ENCODE measurements around the gene ARL15. TPM values are rescaled to one million over a fixed set of nuclear protein-coding genes. Genes with fewer than 3 reads are reported as not detected.

The ARL15 gene
- total RNA-seq, 1 donor from 2014 or later = 10.4 TPM

- Mint-ChIP-seq H3K4me3 (no peak overlapping the region), H3K36me3 (ENCODE audit: low read depth) (no peaks in the 10 kb centered on the region), H3K9me3 (no peaks in the 10 kb centered on the region), H3K4me1 (ENCODE audit: low read depth) (no peaks in the 10 kb centered on the region), H3K27me3 (ENCODE audit: insufficient read depth) (no peaks in the 10 kb centered on the region), H3K27ac (no peak overlapping the region)
- DNase-seq (ENCODE audit: low spot score) = no peak
- intact Hi-C loops (cut with micrococcal nuclease) = no loop called here
Measured at GRCh38 chr5:54090495-54091120, 219.8 kb downstream of the ARL15 start.

DNA sequence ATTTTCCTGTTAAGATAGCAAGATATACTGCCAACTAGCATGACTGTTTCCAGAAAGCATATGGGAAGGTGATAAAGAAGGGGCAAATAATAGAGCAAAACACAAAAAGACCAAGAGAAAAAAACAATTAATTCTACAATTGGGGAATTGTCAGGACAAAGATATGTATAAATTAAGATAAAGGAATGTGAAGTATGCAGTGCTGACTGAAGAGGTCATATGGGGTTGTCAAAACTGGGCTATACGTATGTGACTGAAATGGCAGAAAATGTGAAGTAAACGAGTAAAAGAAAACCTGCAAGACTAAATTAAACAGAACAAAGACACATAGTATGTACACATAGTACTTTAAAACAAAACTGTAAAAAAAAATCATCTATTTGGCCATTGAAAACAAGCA lies 222.3 kb downstream of the ARL15 start:
- Mint-ChIP-seq H3K27me3 (ENCODE audit: insufficient read depth) (no peaks in the 10 kb centered on the region), H3K27ac (no peak overlapping the region)

DNA sequence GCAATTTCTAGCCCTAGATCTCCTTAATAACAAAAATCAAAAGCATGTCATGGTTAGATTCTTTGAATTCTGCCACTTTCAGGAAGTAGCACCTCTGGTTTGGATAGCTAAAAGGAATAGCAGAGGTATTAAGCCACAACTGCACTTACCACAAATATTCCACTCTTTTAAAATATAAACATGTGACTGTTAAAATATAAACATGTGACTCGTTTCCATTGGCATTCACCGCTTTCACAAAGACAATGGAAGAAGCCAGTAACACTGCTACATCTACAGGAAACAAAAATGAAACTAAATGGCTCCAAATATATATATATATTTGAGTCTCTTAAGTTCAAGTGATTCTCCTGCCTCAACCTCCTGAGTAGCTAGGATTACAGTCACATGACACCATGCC lies 222.9 kb downstream of the ARL15 start:
- Mint-ChIP-seq H3K9me3 (no peaks in the 10 kb centered on the region), H3K4me3 (no peak overlapping the region), H3K27me3 (ENCODE audit: insufficient read depth) (no peaks in the 10 kb centered on the region), H3K36me3 (ENCODE audit: low read depth) (no peaks in the 10 kb centered on the region), H3K4me1 (ENCODE audit: low read depth) (no peaks in the 10 kb centered on the region), H3K27ac (no peak overlapping the region)
- DNase-seq (ENCODE audit: low spot score) = no peak
- intact Hi-C loops (cut with micrococcal nuclease) = no loop called here

More for the DNA sequence above, 222.3 kb downstream of the ARL15 start:
- no peak overlapping the region for H3K4me3 Mint-ChIP-seq
- H3K9me3 Mint-ChIP-seq = no peaks in the 10 kb centered on the region
- no peaks in the 10 kb centered on the region for H3K4me1 Mint-ChIP-seq (ENCODE audit: low read depth)
- no peak for DNase-seq (ENCODE audit: low spot score)
- H3K36me3 Mint-ChIP-seq (ENCODE audit: low read depth) = no peaks in the 10 kb centered on the region
- intact Hi-C loops (cut with micrococcal nuclease) = no loop called here

GRCh38 chr5:54086191-54086590 lies 224.2 kb downstream of the ARL15 start:
- H3K4me1 Mint-ChIP-seq (ENCODE audit: low read depth) = no peaks in the 10 kb centered on the region
- no peak for DNase-seq (ENCODE audit: low spot score)

GRCh38 chr5:54084696-54085095 lies 225.7 kb downstream of the ARL15 start:
- DNase-seq (ENCODE audit: low spot score) = no peak
- Mint-ChIP-seq H3K9me3 (peaks cover 7% of the 10 kb centered on the region), H3K36me3 (ENCODE audit: low read depth) (peaks cover 3% of the 10 kb centered on the region), H3K4me1 (ENCODE audit: low read depth) (no peaks in the 10 kb centered on the region), H3K27me3 (ENCODE audit: insufficient read depth) (no peaks in the 10 kb centered on the region), H3K4me3 (no peak overlapping the region), H3K27ac (no peak overlapping the region)
- intact Hi-C loops (cut with micrococcal nuclease) = no loop called here

More at GRCh38 chr5:54086191-54086590, 224.2 kb downstream of the ARL15 start:
- no peak overlapping the region for H3K27ac Mint-ChIP-seq
- peaks cover 3% of the 10 kb centered on the region for H3K36me3 Mint-ChIP-seq (ENCODE audit: low read depth)
- H3K4me3 Mint-ChIP-seq = no peak overlapping the region
- intact Hi-C loops (cut with micrococcal nuclease) = no loop called here
- H3K9me3 Mint-ChIP-seq = peaks cover 7% of the 10 kb centered on the region
- H3K27me3 Mint-ChIP-seq (ENCODE audit: insufficient read depth) = no peaks in the 10 kb centered on the region

- Mint-ChIP-seq H3K27ac (no peak overlapping the region), H3K36me3 (ENCODE audit: low read depth) (peaks cover 3% of the 10 kb centered on the region), H3K4me3 (no peak overlapping the region), H3K4me1 (ENCODE audit: low read depth) (no peaks in the 10 kb centered on the region), H3K9me3 (peaks cover 7% of the 10 kb centered on the region), H3K27me3 (ENCODE audit: insufficient read depth) (no peaks in the 10 kb centered on the region)
- DNase-seq (ENCODE audit: low spot score) = no peak
- intact Hi-C loops (cut with micrococcal nuclease) = no loop called here
Measured at GRCh38 chr5:54083851-54084250, 226.5 kb downstream of the ARL15 start.

DNA sequence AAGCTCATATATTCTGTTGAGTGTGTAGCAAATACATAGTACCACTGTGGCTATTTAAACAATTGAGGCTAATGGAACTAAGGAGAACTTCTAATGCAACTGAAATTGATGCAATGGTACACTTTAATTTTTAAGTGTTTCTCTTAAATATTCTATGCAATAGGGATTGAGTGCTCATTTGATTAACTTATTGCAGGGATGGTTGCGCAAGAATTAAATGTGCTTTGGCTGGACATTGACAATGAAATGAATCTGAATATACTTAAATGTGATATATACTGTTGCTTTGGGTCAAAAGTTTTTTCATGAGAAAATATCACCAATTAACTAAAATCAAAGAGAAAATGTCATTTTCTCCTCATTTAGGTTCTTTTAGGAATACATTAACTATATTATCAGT lies 227.1 kb downstream of the ARL15 start:
- no peaks in the 10 kb centered on the region for H3K4me1 Mint-ChIP-seq (ENCODE audit: low read depth)
- no peak overlapping the region for H3K4me3 Mint-ChIP-seq
- H3K27me3 Mint-ChIP-seq (ENCODE audit: insufficient read depth) = no peaks in the 10 kb centered on the region
- H3K9me3 Mint-ChIP-seq = peaks cover 7% of the 10 kb centered on the region
- no peak for DNase-seq (ENCODE audit: low spot score)
- H3K27ac Mint-ChIP-seq = no peak overlapping the region
- intact Hi-C loops (cut with micrococcal nuclease) = no loop called here
- peaks cover 3% of the 10 kb centered on the region for H3K36me3 Mint-ChIP-seq (ENCODE audit: low read depth)

DNA sequence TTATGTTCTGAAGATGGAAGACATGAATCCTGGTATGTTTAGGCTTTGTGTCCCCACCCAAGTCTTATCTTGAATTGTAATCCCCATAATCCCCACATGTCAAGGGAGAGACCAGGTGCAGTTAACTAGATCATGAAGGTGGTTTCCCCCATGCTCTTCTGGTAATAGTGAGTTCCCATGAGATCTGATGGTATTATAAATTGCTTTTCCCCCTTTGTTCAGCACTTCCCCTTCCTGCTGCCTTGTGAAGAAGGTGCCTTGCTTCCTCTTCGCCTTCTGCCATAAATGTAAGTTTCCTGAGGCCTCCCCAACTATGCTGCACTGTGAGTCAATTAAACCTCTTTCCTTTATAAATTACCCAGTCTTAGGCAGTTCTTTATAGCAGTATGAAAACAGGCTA lies 229.0 kb downstream of the ARL15 start:
- Mint-ChIP-seq H3K27me3 (ENCODE audit: insufficient read depth) (no peaks in the 10 kb centered on the region), H3K4me3 (no peak overlapping the region), H3K36me3 (ENCODE audit: low read depth) (peaks cover 3% of the 10 kb centered on the region), H3K27ac (no peak overlapping the region), H3K9me3 (peaks cover 7% of the 10 kb centered on the region), H3K4me1 (ENCODE audit: low read depth) (no peaks in the 10 kb centered on the region)
- no peak for DNase-seq (ENCODE audit: low spot score)
- intact Hi-C loops (cut with micrococcal nuclease) = no loop called here

- Mint-ChIP-seq H3K27ac (no peak overlapping the region), H3K4me3 (no peak overlapping the region), H3K4me1 (ENCODE audit: low read depth) (no peaks in the 10 kb centered on the region), H3K27me3 (ENCODE audit: insufficient read depth) (no peaks in the 10 kb centered on the region), H3K36me3 (ENCODE audit: low read depth) (peaks cover 3% of the 10 kb centered on the region), H3K9me3 (peaks cover 7% of the 10 kb centered on the region)
- DNase-seq (ENCODE audit: low spot score) = no peak
- intact Hi-C loops (cut with micrococcal nuclease) = no loop called here
Measured at GRCh38 chr5:54080831-54081230, 229.5 kb downstream of the ARL15 start.

GRCh38 chr5:54073735-54074134 lies 236.6 kb downstream of the ARL15 start:
- DNase-seq (ENCODE audit: low spot score) = no peak
- Mint-ChIP-seq H3K27me3 (ENCODE audit: insufficient read depth) (no peaks in the 10 kb centered on the region), H3K4me3 (no peak overlapping the region), H3K36me3 (ENCODE audit: low read depth) (no peaks in the 10 kb centered on the region), H3K4me1 (ENCODE audit: low read depth) (no peaks in the 10 kb centered on the region), H3K27ac (no peak overlapping the region), H3K9me3 (no peaks in the 10 kb centered on the region)
- intact Hi-C loops (cut with micrococcal nuclease) = no loop called here

DNA sequence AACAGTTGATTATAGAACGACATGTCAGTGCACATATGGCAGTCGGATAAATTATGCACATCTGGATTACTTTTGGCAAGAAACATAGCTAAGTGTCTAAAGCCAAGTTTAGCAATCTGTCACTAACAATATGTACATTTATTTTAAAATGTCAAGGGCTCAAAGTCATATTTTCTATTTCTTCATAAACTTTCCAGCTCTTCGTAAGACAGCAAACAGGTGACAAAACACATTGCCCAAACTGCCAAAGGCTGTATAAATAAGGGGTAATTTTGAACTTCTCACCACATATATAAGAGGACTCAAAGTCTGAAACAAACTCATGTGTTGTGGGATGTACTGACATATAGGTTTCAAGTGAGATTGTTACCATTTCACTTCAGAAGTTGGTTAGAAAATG lies 237.2 kb downstream of the ARL15 start:
- no peak for DNase-seq (ENCODE audit: low spot score)
- intact Hi-C loops (cut with micrococcal nuclease) = no loop called here
- no peaks in the 10 kb centered on the region for H3K4me1 Mint-ChIP-seq (ENCODE audit: low read depth)

DNA sequence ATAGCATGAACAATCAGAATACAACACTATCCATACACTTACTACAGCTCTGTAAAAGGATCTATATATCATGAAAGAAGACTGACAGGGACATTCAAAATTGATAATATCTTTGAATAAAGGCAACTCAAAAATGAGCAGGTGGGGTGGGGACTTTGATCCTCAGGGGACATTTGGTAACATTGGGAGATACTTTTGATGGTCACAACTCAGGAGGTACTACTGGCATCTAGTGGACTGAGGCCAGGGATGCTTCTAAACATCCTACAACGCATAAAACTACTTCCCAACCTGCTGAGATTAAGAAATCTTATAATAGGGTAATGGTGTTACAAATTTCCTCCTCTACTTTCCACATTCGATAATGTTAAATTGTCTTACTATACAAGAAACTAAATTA lies 243.9 kb downstream of the ARL15 start:
- Mint-ChIP-seq H3K4me1 (ENCODE audit: low read depth) (no peaks in the 10 kb centered on the region), H3K27me3 (ENCODE audit: insufficient read depth) (no peaks in the 10 kb centered on the region), H3K9me3 (no peaks in the 10 kb centered on the region), H3K36me3 (ENCODE audit: low read depth) (no peaks in the 10 kb centered on the region), H3K4me3 (no peak overlapping the region), H3K27ac (no peak overlapping the region)
- intact Hi-C loops (cut with micrococcal nuclease) = no loop called here
- no peak for DNase-seq (ENCODE audit: low spot score)

More for the DNA sequence above, 237.2 kb downstream of the ARL15 start:
- Mint-ChIP-seq H3K4me3 (no peak overlapping the region), H3K27ac (no peak overlapping the region), H3K27me3 (ENCODE audit: insufficient read depth) (no peaks in the 10 kb centered on the region), H3K36me3 (ENCODE audit: low read depth) (no peaks in the 10 kb centered on the region), H3K9me3 (no peaks in the 10 kb centered on the region)

DNA sequence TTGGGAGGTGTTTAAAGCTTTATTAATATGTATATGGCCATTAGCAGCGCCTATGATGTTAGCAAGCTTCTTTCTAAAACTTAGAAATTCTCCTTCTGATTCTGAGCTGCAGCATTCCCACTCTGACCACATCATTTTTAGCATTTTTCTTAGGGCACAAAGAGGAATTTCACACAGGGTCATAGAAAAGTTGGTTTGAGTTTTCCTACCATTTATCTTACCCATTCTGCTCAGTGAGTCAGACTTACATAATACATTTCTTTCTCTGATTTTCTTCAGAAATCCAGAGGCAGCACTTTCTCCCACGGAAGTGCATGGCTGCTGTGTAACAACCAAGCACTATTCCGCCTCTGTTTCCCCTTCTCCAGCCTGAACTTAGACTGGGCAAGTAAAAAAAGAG lies 246.6 kb downstream of the ARL15 start:
- no peak overlapping the region for H3K27ac Mint-ChIP-seq
- intact Hi-C loops (cut with micrococcal nuclease) = no loop called here

GRCh38 chr5:54062958-54063357 lies 247.4 kb downstream of the ARL15 start:
- H3K36me3 Mint-ChIP-seq (ENCODE audit: low read depth) = no peaks in the 10 kb centered on the region
- no peaks in the 10 kb centered on the region for H3K27me3 Mint-ChIP-seq (ENCODE audit: insufficient read depth)
- no peak overlapping the region for H3K27ac Mint-ChIP-seq
- intact Hi-C loops (cut with micrococcal nuclease) = no loop called here
- no peaks in the 10 kb centered on the region for H3K4me1 Mint-ChIP-seq (ENCODE audit: low read depth)
- no peaks in the 10 kb centered on the region for H3K9me3 Mint-ChIP-seq
- no peak for DNase-seq (ENCODE audit: low spot score)
- H3K4me3 Mint-ChIP-seq = no peak overlapping the region

More for the DNA sequence above, 246.6 kb downstream of the ARL15 start:
- no peaks in the 10 kb centered on the region for H3K4me1 Mint-ChIP-seq (ENCODE audit: low read depth)
- no peaks in the 10 kb centered on the region for H3K9me3 Mint-ChIP-seq
- no peak for DNase-seq (ENCODE audit: low spot score)
- no peaks in the 10 kb centered on the region for H3K36me3 Mint-ChIP-seq (ENCODE audit: low read depth)
- H3K4me3 Mint-ChIP-seq = no peak overlapping the region
- H3K27me3 Mint-ChIP-seq (ENCODE audit: insufficient read depth) = no peaks in the 10 kb centered on the region

All from activated T-helper 1 cell treated with anti-CD3 and anti-CD28 coated beads, Interleukin-12 subunit alpha, Interleukin-12 subunit beta, Interleukin-2, Interleukin-4 antibody, amounts not matched to agents 30 ng/mL and 10 ng/mL and 1 ng/mL, durations not matched to agents 14 hours and 24 hours and 36 hours (primary cell).